Body of pancreas (tissue), 4 donors: Measurements from ENCODE around the gene CCDC93. TPM values are rescaled to one million over a fixed set of nuclear protein-coding genes. Genes with fewer than 3 reads are reported as not detected.

Source experiments
- ATAC-seq: fragments of 150-250 bp; one replicate; pipeline ENCODE4 v1.9.1; 2016
- DNase-seq, 4 donors: peaks; one replicate each; pipeline ENCODE4 v3.0.0-alpha.2; 2019
- H3K27ac ChIP-seq, 4 donors: fragments of 200-600 bp; sonication (generic); 1 replicate in 3 of 4; 2 replicates in 1 of 4; pipeline versions ENCODE4 v1.5.1 to v1.6.1; 2016 to 2019; ENCODE audit warnings: mild to moderate bottlenecking in 1 of 4, mixed read lengths in 1 of 4, moderate library complexity in 1 of 4
- H3K27me3 ChIP-seq, 2 donors: fragments of 200-600 bp; sonication (generic); one replicate each; pipeline ENCODE4 v1.6.0; 2016; ENCODE audit warnings: mild to moderate bottlenecking in 1 of 2
- H3K36me3 ChIP-seq, 2 donors: fragments of 200-600 bp; sonication (generic); replicated peaks in 1 of 2; 2 replicates each; pipeline ENCODE4 v1.5.1; 2016; ENCODE audit warnings: low read depth in 2 of 2; ENCODE audit not compliant: insufficient read depth in 1 of 2
- H3K4me1 ChIP-seq: fragments of 200-600 bp; sonication (generic); one replicate; pipeline ENCODE4 v1.6.0; 2016
- H3K4me3 ChIP-seq, 2 donors: fragments of 200-600 bp; sonication (generic); 1 replicate in 1 of 2; 2 replicates in 1 of 2; pipeline ENCODE4 v1.5.1; 2016 to 2019
- H3K9me3 ChIP-seq, 3 donors: fragments of 200-600 bp; sonication (generic); 1 replicate in 2 of 3; 2 replicates in 1 of 3; pipeline ENCODE4 v1.5.1; 2016
- CTCF ChIP-seq, 7 experiments: fragments of 450-650 bp in 4 of 7; fragments of 200-600 bp in 3 of 7; sonication (generic) in 3 of 7; IDR thresholded peaks; one replicate each; pipeline ENCODE4 v1.5.1; 2016 to 2019; ENCODE audit warnings: antibody characterized with exemption in 7 of 7
- POLR2A ChIP-seq, 3 donors: fragments of 450-650 bp; IDR thresholded peaks; one replicate each; pipeline ENCODE4 v1.6.1; 2016; ENCODE audit warnings: antibody characterized with exemption in 3 of 3, mild to moderate bottlenecking in 2 of 3
- WGBS, 2 donors: methylation state at CpG; one replicate each; pipeline ENCODE4 v1.1.5; 2017; 5-methylcytosine and 5-hydroxymethylcytosine counted together
- intact Hi-C: fragments of 100-400 bp; cut with DNase I; formaldehyde crosslinking; loops from one replicate; pipeline ENCODE4 v1.15.1; 2023
- total RNA-seq, 2 donors: library from RNA; depleted of rRNA; stranded (reverse); fragments of >200 nt; gene quantifications; one replicate each; pipeline ENCODE4 v1.1.0, GENCODE V29; 2016

CCDC93 gene
- total RNA-seq, 2 donors from 2014 or later = 27.0 to 36.6 TPM

- Histone ChIP-seq H3K4me3 (no peak overlapping the region), H3K27me3 (no peaks in the 10 kb centered on the region), H3K9me3 (no peaks in the 10 kb centered on the region), H3K4me1 (no peaks in the 10 kb centered on the region), H3K27ac (no peak overlapping the region), H3K36me3 (no peaks in the 10 kb centered on the region)
- 75 to 79% methylated on average over 7 of the region's 7 CpGs for WGBS, 2 donors
- TF ChIP-seq POLR2A (IDR thresholded peaks at IDR 0.05) (no peak), CTCF (IDR thresholded peaks at IDR 0.05) (no peak)
- DNase-seq = no peak
- ATAC-seq = no peak
- intact Hi-C loops = no loop called here
Observed at GRCh38 chr2:117902933-117903332, 110.9 kb downstream of the CCDC93 start.

GRCh38 chr2:117888897-117889296, 125.0 kb downstream of the CCDC93 start:
- no peaks in the 10 kb centered on the region for H3K36me3 ChIP-seq
- no peaks in the 10 kb centered on the region for H3K27me3 ChIP-seq
- no peaks in the 10 kb centered on the region for H3K9me3 ChIP-seq
- no peak for ATAC-seq
- 76 to 77% methylated on average over 1 of the region's 1 CpG for WGBS, 2 donors
- no peak for TF ChIP-seq POLR2A (IDR thresholded peaks at IDR 0.05)
- TF ChIP-seq CTCF (IDR thresholded peaks at IDR 0.05) = no peak
- no peak overlapping the region for H3K4me3 ChIP-seq
- intact Hi-C loops = no loop called here
- DNase-seq = no peak
- H3K4me1 ChIP-seq = no peaks in the 10 kb centered on the region
- no peak overlapping the region for H3K27ac ChIP-seq

- DNase-seq = no peak
- ATAC-seq = no peak
- WGBS, 2 donors = 36 to 37% methylated on average over 2 of the region's 2 CpGs
- intact Hi-C loops = no loop called here
- no peak overlapping the region for H3K4me3 ChIP-seq
- H3K27ac ChIP-seq = no peak overlapping the region
- TF ChIP-seq CTCF (IDR thresholded peaks at IDR 0.05) = no peak
- TF ChIP-seq POLR2A (IDR thresholded peaks at IDR 0.05) = no peak
- H3K9me3 ChIP-seq = no peaks in the 10 kb centered on the region
- no peaks in the 10 kb centered on the region for H3K27me3 ChIP-seq
- H3K4me1 ChIP-seq = no peaks in the 10 kb centered on the region
- H3K36me3 ChIP-seq = no peaks in the 10 kb centered on the region
Observed at GRCh38 chr2:117885308-117885707, 128.6 kb downstream of the CCDC93 start.

- no peak for TF ChIP-seq CTCF (IDR thresholded peaks at IDR 0.05)
- intact Hi-C loops = no loop called here
- 74 to 80% methylated on average over 2 of the region's 2 CpGs for WGBS, 2 donors
- Histone ChIP-seq H3K4me3 (no peak overlapping the region), H3K27me3 (no peaks in the 10 kb centered on the region), H3K27ac (no peak overlapping the region), H3K36me3 (no peaks in the 10 kb centered on the region), H3K4me1 (no peaks in the 10 kb centered on the region), H3K9me3 (no peaks in the 10 kb centered on the region)
- DNase-seq (no peak), ATAC-seq (no peak)
Observed at GRCh38 chr2:117879003-117879402, 134.9 kb downstream of the CCDC93 start.

- WGBS, 2 donors = 9 to 28% methylated on average over 1 of the region's 1 CpG
- no peak for ATAC-seq
Observed at GRCh38 chr2:117875786-117876185, 138.1 kb downstream of the CCDC93 start.

More at GRCh38 chr2:117875786-117876185, 138.1 kb downstream of the CCDC93 start:
- intact Hi-C loops = no loop called here
- Histone ChIP-seq H3K4me1 (no peaks in the 10 kb centered on the region), H3K36me3 (no peaks in the 10 kb centered on the region), H3K9me3 (no peaks in the 10 kb centered on the region), H3K27ac (no peak overlapping the region), H3K27me3 (no peaks in the 10 kb centered on the region), H3K4me3 (no peak overlapping the region)
- no peak for DNase-seq
- TF ChIP-seq POLR2A (IDR thresholded peaks at IDR 0.05) (no peak), CTCF (IDR thresholded peaks at IDR 0.05) (no peak)
